SK-N-SH (cell line): Measurements from ENCODE around the gene JAKMIP1.

Experiments
- CHD2 ChIP-seq: fragments of 150-350 bp; IDR thresholded peaks from 2 replicates; pipeline ENCODE4 v1.6.1; 2018; ENCODE audit warnings: low read length; ENCODE audit not compliant: partially characterized antibody
- EP300 ChIP-seq, 2 experiments: IDR thresholded peaks; 2 replicates each; pipeline versions ENCODE4 v1.4.0 to v1.6.1; 2012; ENCODE audit warnings: borderline replicate concordance in 1 of 2, low read depth in 1 of 2, low read length in 1 of 2
- JUND ChIP-seq: IDR thresholded peaks from 2 replicates; pipeline ENCODE4 v1.4.0; 2012
- MAX ChIP-seq: IDR thresholded peaks from 2 replicates; pipeline ENCODE4 v1.4.0; 2012; ENCODE audit warnings: low read depth
- PBX3 ChIP-seq: IDR thresholded peaks from 2 replicates; pipeline ENCODE4; 2012
- POLR2AphosphoS5 ChIP-seq: IDR thresholded peaks from 2 replicates; pipeline ENCODE4 v1.6.1; 2012; ENCODE audit warnings: low read depth, low read length
- TF ChIP-seq, protein P1 (sequence below): fragments of 200-600 bp; sonication (generic); IDR thresholded peaks from 2 replicates; pipeline ENCODE4 v1.6.1; 2017; ENCODE audit warnings: antibody characterized with exemption, mild to moderate bottlenecking, moderate library complexity

DNA sequence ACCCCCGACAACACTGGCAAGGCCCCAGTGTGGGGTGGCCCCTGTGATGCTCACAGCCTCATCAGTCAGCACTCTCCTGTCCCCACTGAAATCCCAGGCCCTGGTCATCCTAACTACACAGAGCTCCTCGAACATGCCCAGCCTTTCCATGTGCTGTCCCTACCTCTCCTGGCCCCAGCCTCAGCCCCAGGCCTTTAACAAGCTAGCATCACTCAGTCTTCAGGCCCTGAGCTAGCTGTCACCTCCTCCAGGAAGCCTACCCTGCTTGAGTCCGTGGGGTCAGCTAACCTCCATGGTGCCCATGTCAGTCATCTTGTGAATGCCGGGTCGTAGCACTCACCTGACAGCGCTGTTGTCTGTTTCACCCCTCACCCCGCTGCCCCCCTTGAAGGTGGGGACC is 156.5 kb downstream of the JAKMIP1 start:
- no peak for TF ChIP-seq PBX3
- TF ChIP-seq, protein P1, sequence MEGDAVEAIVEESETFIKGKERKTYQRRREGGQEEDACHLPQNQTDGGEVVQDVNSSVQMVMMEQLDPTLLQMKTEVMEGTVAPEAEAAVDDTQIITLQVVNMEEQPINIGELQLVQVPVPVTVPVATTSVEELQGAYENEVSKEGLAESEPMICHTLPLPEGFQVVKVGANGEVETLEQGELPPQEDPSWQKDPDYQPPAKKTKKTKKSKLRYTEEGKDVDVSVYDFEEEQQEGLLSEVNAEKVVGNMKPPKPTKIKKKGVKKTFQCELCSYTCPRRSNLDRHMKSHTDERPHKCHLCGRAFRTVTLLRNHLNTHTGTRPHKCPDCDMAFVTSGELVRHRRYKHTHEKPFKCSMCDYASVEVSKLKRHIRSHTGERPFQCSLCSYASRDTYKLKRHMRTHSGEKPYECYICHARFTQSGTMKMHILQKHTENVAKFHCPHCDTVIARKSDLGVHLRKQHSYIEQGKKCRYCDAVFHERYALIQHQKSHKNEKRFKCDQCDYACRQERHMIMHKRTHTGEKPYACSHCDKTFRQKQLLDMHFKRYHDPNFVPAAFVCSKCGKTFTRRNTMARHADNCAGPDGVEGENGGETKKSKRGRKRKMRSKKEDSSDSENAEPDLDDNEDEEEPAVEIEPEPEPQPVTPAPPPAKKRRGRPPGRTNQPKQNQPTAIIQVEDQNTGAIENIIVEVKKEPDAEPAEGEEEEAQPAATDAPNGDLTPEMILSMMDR, result no peak
- no peak for TF ChIP-seq MAX
- TF ChIP-seq EP300 (IDR thresholded peaks at IDR 0.05; ENCODE audit: borderline replicate concordance in 1 of 2, low read depth in 1 of 2, low read length in 1 of 2), result no peak
- TF ChIP-seq POLR2AphosphoS5, result no peak
- no peak for TF ChIP-seq JUND
- no peak for TF ChIP-seq CHD2
